ENCODE data around the gene ENSA. TPM values are rescaled to one million over a fixed set of nuclear protein-coding genes. Genes with fewer than 3 reads are reported as not detected.
A peak's percentile ranks its signal among the peaks of the same experiment; 100 is the strongest.
"Not testable (repeated sequence)": the region's sequence is repeated elsewhere in the genome, so short reads cannot be mapped to it uniquely, and the experiment has no call there.

The ENSA gene
- 100 to 1,000 TPM in 2 of 3 donors, 10 to 100 TPM in 1; 49.0 to 133 (median 107) TPM for polyA plus RNA-seq

DNA sequence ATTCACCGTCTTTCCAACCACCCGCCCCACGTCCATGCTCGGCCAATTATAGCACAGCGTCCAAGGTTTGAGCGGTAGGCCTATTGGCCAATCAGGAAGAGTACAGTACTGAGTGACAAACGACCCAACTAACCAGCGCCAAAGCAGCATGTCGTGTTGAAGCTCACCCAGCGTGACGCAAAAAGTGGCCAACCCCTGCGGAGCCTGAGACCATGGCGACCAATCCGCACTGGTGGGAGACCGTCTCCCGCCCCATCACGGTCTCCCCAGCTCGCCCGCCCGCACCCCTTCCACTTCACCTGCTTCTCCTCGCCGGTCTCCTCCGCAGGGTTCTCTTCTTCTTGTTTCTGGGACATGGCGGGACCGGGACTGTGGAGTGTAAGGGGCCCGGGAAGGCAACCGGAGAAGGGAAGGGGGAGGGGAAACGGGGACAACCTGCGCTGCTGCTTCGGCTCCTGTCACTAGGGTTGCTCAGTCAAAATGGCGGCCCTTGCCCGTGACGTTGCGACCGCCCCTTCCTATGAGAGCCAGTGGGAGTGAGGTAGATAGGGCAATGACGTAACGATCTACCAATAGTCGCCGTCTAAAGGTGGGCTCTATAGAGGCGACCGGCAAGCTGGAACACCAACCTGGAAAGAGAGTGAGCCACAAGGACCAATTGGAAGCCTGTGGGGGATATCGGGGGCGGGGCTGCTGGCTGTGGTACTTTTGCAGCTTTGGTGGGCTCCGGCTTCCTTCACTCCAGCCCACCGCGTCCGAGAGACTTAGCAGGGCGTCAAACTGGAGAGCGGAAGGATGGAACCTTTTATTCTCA lies at the start of gene ENSA:
Gene ENSA (minus strand): TSS at position 498 of the 814 bp plus-strand sequence. CDS start 142 bp downstream, at position 356.
- peak within 1 kb of the TSS; percentile 96 for H3K27ac ChIP-seq (ENCODE audit: low read depth, low read length)
- WGBS, 3 donors, result 0 to 1% (median 0%) methylated on average over 49 of the region's 49 CpGs

DNA sequence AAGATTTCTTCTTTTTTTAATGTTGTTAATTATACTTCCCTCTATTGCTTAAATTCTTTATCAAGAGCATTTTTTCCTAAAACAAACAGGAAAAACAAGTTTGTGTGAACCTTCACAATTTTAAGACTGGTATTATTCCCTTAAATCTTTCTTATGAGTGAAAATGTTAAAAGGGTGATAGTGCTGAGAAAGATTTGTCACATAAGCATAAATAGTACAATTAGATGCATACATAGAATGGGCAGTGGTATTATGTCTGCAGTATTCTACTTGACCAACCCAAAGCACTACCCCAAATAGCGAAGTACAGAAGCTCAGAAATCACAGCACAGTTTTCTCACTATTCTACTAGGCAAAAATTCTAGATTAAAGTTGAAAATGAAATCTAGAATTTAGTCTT lies 49.6 kb upstream of the ENSA start:
- H3K27ac ChIP-seq (ENCODE audit: low read depth, low read length), result no peak overlapping the region
- WGBS, 3 donors, result 97 to 100% (median 97%) methylated on average over 1 of the region's 1 CpG

- H3K27ac ChIP-seq (ENCODE audit: low read depth, low read length), result no peak overlapping the region
- 92 to 99% (median 93%) methylated on average over 4 of the region's 4 CpGs for WGBS, 3 donors
Observed at GRCh38 chr1:150674881-150675280, 45.5 kb upstream of the ENSA start.

- no peak overlapping the region for H3K27ac ChIP-seq (ENCODE audit: low read depth, low read length)
- WGBS, 3 donors, result 90 to 97% (median 93%) methylated on average over 7 of the region's 7 CpGs
Observed at GRCh38 chr1:150663321-150663720, 33.9 kb upstream of the ENSA start.

GRCh38 chr1:150662811-150663210 lies 33.4 kb upstream of the ENSA start:
- 93 to 95% (median 94%) methylated on average over 9 of the region's 9 CpGs for WGBS, 3 donors
- no peak overlapping the region for H3K27ac ChIP-seq (ENCODE audit: low read depth, low read length)

GRCh38 chr1:150661156-150661555 lies 31.7 kb upstream of the ENSA start:
- 96 to 98% (median 98%) methylated on average over 5 of the region's 5 CpGs for WGBS, 3 donors
- no peak overlapping the region for H3K27ac ChIP-seq (ENCODE audit: low read depth, low read length)

DNA sequence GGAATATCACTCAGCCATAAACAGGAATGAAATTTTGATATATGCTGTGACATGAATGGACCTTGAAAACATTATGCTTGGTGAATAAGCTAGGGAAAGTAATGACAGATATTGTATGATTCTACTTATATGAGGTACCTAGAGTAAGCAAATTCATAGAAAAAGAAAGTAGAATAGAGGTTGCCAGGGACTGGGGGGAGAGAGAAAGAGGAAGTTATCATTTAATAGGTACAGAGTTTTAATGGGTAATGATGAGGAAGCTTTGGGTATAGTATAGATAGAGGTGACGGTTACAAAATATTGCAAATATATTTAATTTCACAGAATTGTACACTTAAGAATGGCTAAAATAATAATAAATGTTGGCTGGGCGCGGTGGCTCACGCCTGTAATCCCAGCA lies 31.2 kb upstream of the ENSA start:
- WGBS, 3 donors, result 86 to 99% (median 98%) methylated on average over 4 of the region's 4 CpGs
- no peak overlapping the region for H3K27ac ChIP-seq (ENCODE audit: low read depth, low read length)

GRCh38 chr1:150657064-150657463 lies 27.7 kb upstream of the ENSA start:
- H3K27ac ChIP-seq (ENCODE audit: low read depth, low read length), result not testable (repeated sequence)
- 82 to 88% (median 87%) methylated on average over 4 of the region's 4 CpGs for WGBS, 3 donors

GRCh38 chr1:150654635-150655034 lies 25.2 kb upstream of the ENSA start:
- WGBS, 3 donors, result 42 to 97% (median 91%) methylated on average over 10 of the region's 10 CpGs
- not testable (repeated sequence) for H3K27ac ChIP-seq (ENCODE audit: low read depth, low read length)

DNA sequence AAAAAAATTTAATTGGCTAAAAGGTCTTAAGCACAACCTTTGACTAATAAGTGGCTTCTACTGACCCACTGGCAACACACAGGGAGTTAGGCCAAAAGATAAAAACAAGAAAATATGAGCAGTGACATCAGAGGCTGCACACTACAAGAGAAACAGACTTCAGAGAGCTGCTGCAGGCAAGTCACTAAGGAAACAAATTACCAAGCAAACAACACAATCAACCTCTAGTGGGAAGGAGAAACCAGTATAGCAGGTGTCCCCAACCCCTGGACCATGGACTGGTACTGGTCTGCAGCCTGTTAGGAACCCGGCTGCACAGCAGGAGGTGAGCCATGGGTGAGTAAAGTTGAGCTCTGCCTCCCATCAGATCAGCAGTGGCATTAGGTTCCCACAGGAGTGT lies 20.8 kb upstream of the ENSA start:
- H3K27ac ChIP-seq (ENCODE audit: low read depth, low read length), result no peak overlapping the region
- 8 to 97% (median 78%) methylated on average over 1 of the region's 1 CpG for WGBS, 3 donors

- WGBS, 3 donors, result 62 to 92% (median 85%) methylated on average over 5 of the region's 5 CpGs
- H3K27ac ChIP-seq (ENCODE audit: low read depth, low read length), result no peak overlapping the region
Observed at GRCh38 chr1:150649441-150650075, 20.1 kb upstream of the ENSA start.

DNA sequence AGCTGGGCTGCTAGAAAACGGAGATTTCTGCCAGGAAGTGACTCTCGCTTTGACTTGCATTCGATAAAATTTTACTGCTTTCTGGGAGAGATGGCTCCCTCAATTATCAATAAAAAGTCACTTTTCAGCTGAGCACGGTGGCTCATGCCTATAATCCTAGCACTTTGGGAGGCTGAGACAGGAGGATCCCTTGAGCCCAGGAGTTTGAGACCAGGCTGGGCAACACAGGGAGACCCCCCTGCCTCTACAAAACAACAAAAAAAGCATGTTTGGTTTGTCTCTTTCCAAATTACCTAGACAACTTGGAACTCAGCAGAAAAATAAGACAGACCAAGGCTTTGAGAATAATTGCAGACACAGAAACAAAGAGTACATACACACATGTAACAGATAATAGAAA lies 12.9 kb upstream of the ENSA start:
- H3K27ac ChIP-seq (ENCODE audit: low read depth, low read length), result no peak overlapping the region
- WGBS, 3 donors, result 78 to 89% (median 79%) methylated on average over 4 of the region's 4 CpGs

- WGBS, 3 donors, result 86 to 90% (median 88%) methylated on average over 9 of the region's 9 CpGs
- not testable (repeated sequence) for H3K27ac ChIP-seq (ENCODE audit: low read depth, low read length)
Observed at GRCh38 chr1:150641126-150641815, 11.9 kb upstream of the ENSA start.

- 90 to 97% (median 95%) methylated on average over 6 of the region's 6 CpGs for WGBS, 3 donors
- H3K27ac ChIP-seq (ENCODE audit: low read depth, low read length), result not testable (repeated sequence)
Observed at GRCh38 chr1:150638430-150638829, 9.0 kb upstream of the ENSA start.

DNA sequence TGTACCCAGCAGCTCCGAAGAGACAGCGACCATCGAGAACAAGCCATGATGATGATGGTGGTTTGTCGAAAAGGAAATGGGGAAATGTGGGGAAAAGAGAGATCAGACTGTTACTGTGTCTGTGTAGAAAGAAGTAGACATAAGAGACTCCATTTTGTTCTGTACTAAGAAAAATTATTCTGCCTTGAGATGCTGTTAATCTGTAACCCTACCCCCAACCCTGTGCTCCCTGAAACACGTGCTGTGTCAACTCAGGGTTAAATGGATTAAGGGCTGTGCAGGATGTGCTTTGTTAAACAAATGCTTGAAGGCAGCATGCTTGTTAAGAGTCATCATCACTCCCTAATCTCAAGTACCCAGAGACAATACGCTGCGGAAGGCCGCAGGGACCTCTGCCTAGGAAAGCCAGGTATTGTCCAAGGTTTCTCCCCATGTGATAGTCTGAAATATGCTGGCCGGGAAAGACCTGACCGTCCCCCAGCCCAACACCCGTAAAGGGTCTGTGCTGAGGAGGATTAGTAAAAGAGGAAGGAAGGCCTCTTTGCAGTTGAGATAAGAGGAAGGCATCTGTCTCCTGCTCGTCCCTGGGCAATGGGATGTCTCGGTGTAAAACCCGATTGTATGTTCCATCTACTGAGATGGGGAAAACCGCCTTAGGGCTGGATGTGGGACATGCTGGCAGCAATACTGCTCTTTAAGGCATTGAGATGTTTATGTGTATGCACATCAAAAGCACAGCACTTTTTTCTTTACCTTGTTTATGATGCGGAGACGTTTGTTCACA lies 5.6 kb upstream of the ENSA start:
- 59 to 78% (median 70%) methylated on average over 14 to 15 of the region's 17 CpGs for WGBS, 3 donors
- not testable (repeated sequence) for H3K27ac ChIP-seq (ENCODE audit: low read depth, low read length)

GRCh38 chr1:150628766-150629114 lies 672 bp downstream of the ENSA start:
- peak overlapping the region; percentile 47 for H3K27ac ChIP-seq (ENCODE audit: low read depth, low read length)
- 0 to 1% (median 0%) methylated on average over 9 of the region's 9 CpGs for WGBS, 3 donors

- 34 to 72% (median 66%) methylated on average over 5 of the region's 5 CpGs for WGBS, 3 donors
- H3K27ac ChIP-seq (ENCODE audit: low read depth, low read length), result no peak overlapping the region
Observed at GRCh38 chr1:150627826-150628410, 1.5 kb downstream of the ENSA start.

GRCh38 chr1:150626150-150626549 lies 3.3 kb downstream of the ENSA start:
- 87 to 90% (median 89%) methylated on average over 2 of the region's 2 CpGs for WGBS, 3 donors
- H3K27ac ChIP-seq (ENCODE audit: low read depth, low read length), result no peak overlapping the region

All from adipose tissue (tissue), 3 donors.